ENCODE results near the gene AKR1B15. TPM values are rescaled to one million over a fixed set of nuclear protein-coding genes. Genes with fewer than 3 reads are reported as not detected.

AKR1B15 gene
- polyA plus RNA-seq, 1 of the 3 experiments (the other 2 are of a cell fraction), result not detected

DNA sequence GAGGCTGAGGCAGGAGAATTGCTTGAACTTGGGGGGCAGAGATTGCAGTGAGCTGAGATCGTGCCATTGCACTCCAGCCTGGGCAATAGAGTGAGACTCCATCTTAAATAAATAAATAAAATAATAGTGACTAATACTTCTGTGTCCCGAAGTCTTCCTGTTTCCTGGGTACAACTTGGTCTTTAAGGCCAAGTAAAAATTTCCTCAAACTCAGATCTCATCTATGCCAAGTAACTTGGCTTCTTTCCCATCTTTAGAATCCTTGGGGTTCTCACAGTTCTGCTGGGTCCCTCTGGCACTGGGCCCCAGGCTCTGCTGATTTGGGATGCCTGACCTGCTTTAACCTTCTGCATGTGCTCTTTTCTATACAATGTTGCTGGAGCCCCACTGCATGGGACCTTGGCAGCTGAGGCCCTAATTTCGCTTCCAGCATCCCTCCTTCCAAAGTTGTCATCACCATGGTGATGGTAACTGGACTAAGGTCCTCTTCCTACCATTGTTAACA is 44.2 kb upstream of the AKR1B15 start (continued):
- TF ChIP-seq FOXM1 (IDR thresholded peaks at IDR 0.05; ENCODE audit: low read depth), result no peak

GRCh38 chr7:134505856-134506255 is 43.1 kb upstream of the AKR1B15 start:
- Histone ChIP-seq H4K20me1 (ENCODE audit: insufficient read depth) (no peaks in the 10 kb centered on the region), H3K4me3 (ENCODE audit: low read depth in 2 of 2, low read length in 1 of 2) (no peak overlapping the region), H3K4me1 (ENCODE audit: control insufficient read depth in 1 of 2, insufficient read depth in 2 of 2, low read depth in 1 of 2, low read length in 1 of 2) (no peaks in the 10 kb centered on the region), H2AFZ (ENCODE audit: low read depth) (no peak overlapping the region), H3K36me3 (replicated peaks in 1 of 2; ENCODE audit: control insufficient read depth in 1 of 2, insufficient read depth in 2 of 2, low read length in 1 of 2) (no peaks in the 10 kb centered on the region), H3K79me2 (ENCODE audit: insufficient read depth) (no peaks in the 10 kb centered on the region), H3K9me2 (no peaks in the 10 kb centered on the region), H3K4me2 (no peak overlapping the region), H3K27me3 (ENCODE audit: insufficient read depth) (0 out of 2 replicates have a peak, but pooled peaks cover 6% of the 10 kb centered on the region), H3F3A (replicated peaks; ENCODE audit: insufficient read depth) (no peaks in the 10 kb centered on the region), H3K27ac (ENCODE audit: low read depth in 2 of 2, low read length in 1 of 2) (no peak overlapping the region), H3K9me3 (no peaks in the 10 kb centered on the region), H3K9ac (no peak overlapping the region)
- no peak for TF ChIP-seq CHD2 (IDR thresholded peaks at IDR 0.05; ENCODE audit: low read length, partially characterized antibody)
- no peak for TF ChIP-seq PBX3 (IDR thresholded peaks at IDR 0.05)
- TF ChIP-seq, protein P1, sequence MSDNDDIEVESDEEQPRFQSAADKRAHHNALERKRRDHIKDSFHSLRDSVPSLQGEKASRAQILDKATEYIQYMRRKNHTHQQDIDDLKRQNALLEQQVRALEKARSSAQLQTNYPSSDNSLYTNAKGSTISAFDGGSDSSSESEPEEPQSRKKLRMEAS (IDR thresholded peaks at IDR 0.05; ENCODE audit: low read depth), result no peak
- no peak for TF ChIP-seq REST (IDR thresholded peaks at IDR 0.05; ENCODE audit: low read depth, low read length)
- TF ChIP-seq TEAD4 (IDR thresholded peaks at IDR 0.05; ENCODE audit: borderline replicate concordance, insufficient read depth), result no peak
- TF ChIP-seq POLR2AphosphoS5 (IDR thresholded peaks at IDR 0.05; ENCODE audit: low read depth, low read length), result no peak
- CTCF ChIA-PET, result interaction anchor here (1.6 to 2.0 kb wide), 4 partner anchors 9 to 73 kb away, joined by 4 to 11 read pairs (median 8); partner anchors contain the start of gene AKR1B1
- POLR2A ChIA-PET, result no interaction called here
- no peak for DNase-seq
- 56% methylated on average over 4 of the region's 4 CpGs for WGBS (ENCODE audit: low lambda C conversion rate)

DNA sequence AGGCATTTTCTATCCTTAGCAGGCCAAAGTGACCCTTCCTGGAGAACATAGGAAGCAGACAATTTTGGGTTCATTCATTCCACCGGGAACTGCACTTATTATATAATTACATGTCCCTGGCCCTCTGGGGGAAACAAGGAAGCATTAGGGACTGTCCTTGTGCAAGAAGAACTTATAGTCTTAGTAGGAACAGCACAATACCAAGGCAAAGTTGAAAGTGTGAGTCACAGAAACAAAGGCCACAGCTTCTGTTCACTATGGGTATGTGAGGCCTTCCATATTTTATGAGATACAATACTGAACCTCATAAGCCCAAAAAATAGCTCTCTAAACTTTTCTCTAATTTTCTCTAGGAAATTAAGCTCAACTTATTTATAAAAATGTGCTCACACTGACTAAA is 39.9 kb upstream of the AKR1B15 start:
- Histone ChIP-seq H3K9me3 (no peaks in the 10 kb centered on the region), H3K9me2 (no peaks in the 10 kb centered on the region), H3K4me1 (ENCODE audit: control insufficient read depth in 1 of 2, insufficient read depth in 2 of 2, low read depth in 1 of 2, low read length in 1 of 2) (no peaks in the 10 kb centered on the region), H3K27ac (ENCODE audit: low read depth in 2 of 2, low read length in 1 of 2) (no peak overlapping the region), H2AFZ (ENCODE audit: low read depth) (no peak overlapping the region), H3K9ac (no peak overlapping the region), H4K20me1 (ENCODE audit: insufficient read depth) (no peaks in the 10 kb centered on the region), H3K36me3 (replicated peaks in 1 of 2; ENCODE audit: control insufficient read depth in 1 of 2, insufficient read depth in 2 of 2, low read length in 1 of 2) (no peaks in the 10 kb centered on the region), H3K79me2 (ENCODE audit: insufficient read depth) (no peaks in the 10 kb centered on the region), H3K4me3 (ENCODE audit: low read depth in 2 of 2, low read length in 1 of 2) (no peak overlapping the region), H3F3A (replicated peaks; ENCODE audit: insufficient read depth) (no peaks in the 10 kb centered on the region), H3K4me2 (no peak overlapping the region), H3K27me3 (ENCODE audit: insufficient read depth) (0 out of 2 replicates have a peak, but pooled peaks cover 16% of the 10 kb centered on the region)
- DNase-seq, result no peak
- POLR2A ChIA-PET, result no interaction called here
- CTCF ChIA-PET, result interaction anchor here (0.7 to 9.5 kb wide), 5 partner anchors 39 to 97 kb away, joined by 3 to 154 read pairs (median 10); no protein-coding TSS in a partner anchor
- 40% methylated on average over 1 of the region's 1 CpG for WGBS (ENCODE audit: low lambda C conversion rate)
- TF ChIP-seq, protein P2, sequence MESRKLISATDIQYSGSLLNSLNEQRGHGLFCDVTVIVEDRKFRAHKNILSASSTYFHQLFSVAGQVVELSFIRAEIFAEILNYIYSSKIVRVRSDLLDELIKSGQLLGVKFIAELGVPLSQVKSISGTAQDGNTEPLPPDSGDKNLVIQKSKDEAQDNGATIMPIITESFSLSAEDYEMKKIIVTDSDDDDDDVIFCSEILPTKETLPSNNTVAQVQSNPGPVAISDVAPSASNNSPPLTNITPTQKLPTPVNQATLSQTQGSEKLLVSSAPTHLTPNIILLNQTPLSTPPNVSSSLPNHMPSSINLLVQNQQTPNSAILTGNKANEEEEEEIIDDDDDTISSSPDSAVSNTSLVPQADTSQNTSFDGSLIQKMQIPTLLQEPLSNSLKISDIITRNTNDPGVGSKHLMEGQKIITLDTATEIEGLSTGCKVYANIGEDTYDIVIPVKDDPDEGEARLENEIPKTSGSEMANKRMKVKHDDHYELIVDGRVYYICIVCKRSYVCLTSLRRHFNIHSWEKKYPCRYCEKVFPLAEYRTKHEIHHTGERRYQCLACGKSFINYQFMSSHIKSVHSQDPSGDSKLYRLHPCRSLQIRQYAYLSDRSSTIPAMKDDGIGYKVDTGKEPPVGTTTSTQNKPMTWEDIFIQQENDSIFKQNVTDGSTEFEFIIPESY (IDR thresholded peaks at IDR 0.05; ENCODE audit: borderline replicate concordance, low read depth), result no peak
- TF ChIP-seq RFX5 (IDR thresholded peaks at IDR 0.05; ENCODE audit: low read length) (no peak), IRF3 (IDR thresholded peaks at IDR 0.05; ENCODE audit: low read depth, low read length) (no peak), EZH2phosphoT487 (IDR thresholded peaks at IDR 0.05; ENCODE audit: borderline replicate concordance, low read depth) (no peak), ELF1 (IDR thresholded peaks at IDR 0.05) (no peak), USF1 (IDR thresholded peaks at IDR 0.05; ENCODE audit: borderline replicate concordance, low read depth) (no peak), TCF12 (IDR thresholded peaks at IDR 0.05) (no peak)

Data from SK-N-SH (cell line).